ENCODE measurements around the gene SHH.

SHH gene

GRCh38 chr7:155755026-155755425 lies 57.2 kb downstream of the SHH start:
- H3K4me1 ChIP-seq (ENCODE audit: control insufficient read depth, insufficient read depth, low read length): no peaks in the 10 kb centered on the region
- ChIA-PET CTCF (interaction anchor here (1.0 to 1.2 kb wide), 2 partner anchors 13 to 157 kb away, joined by 4 to 5 read pairs; no protein-coding TSS in a partner anchor), POLR2A (no interaction called here)
- peaks cover 0 to 31% of the 10 kb centered on the region in 2 experiments; a peak in 1 of 3 replicates for H3K36me3 ChIP-seq (ENCODE audit: control insufficient read depth in 2 of 2, insufficient read depth in 1 of 2, low read length in 2 of 2)
- no peak overlapping the region for H3K4me3 ChIP-seq (ENCODE audit: low read depth, low read length)
- TF ChIP-seq ZBTB49 (tag by site-specific recombination; IDR thresholded peaks at IDR 0.05; ENCODE audit: low read depth) (no peak), ZNF843 (tag by site-specific recombination; IDR thresholded peaks at IDR 0.05) (no peak), BCL11B (tag by site-specific recombination; IDR thresholded peaks at IDR 0.05; ENCODE audit: low read depth) (no peak), ZBTB11 (tag by site-specific recombination; conservative IDR thresholded peaks at IDR 0.05; ENCODE audit: low read depth) (no peak), ZNF266 (tag by site-specific recombination; IDR thresholded peaks at IDR 0.05; ENCODE audit: low read depth) (no peak), ZNF133 (tag by site-specific recombination; IDR thresholded peaks at IDR 0.05) (no peak), SALL2 (tag by site-specific recombination; IDR thresholded peaks at IDR 0.05; ENCODE audit: borderline replicate concordance) (no peak), YY2 (tag by site-specific recombination; IDR thresholded peaks at IDR 0.05) (no peak)
- H3K9me3 ChIP-seq (ENCODE audit: control insufficient read depth, insufficient read depth, low read depth, low read length): no peaks in the 10 kb centered on the region
- no peak overlapping the region for H3K27ac ChIP-seq (ENCODE audit: extremely low read depth, low read depth, low read length)

- Histone ChIP-seq H3K4me3 (ENCODE audit: low read depth, low read length) (no peak overlapping the region), H3K4me1 (ENCODE audit: control insufficient read depth, insufficient read depth, low read length) (no peaks in the 10 kb centered on the region)
Measured at GRCh38 chr7:155754165-155754564, 58.1 kb downstream of the SHH start.

More at GRCh38 chr7:155754165-155754564, 58.1 kb downstream of the SHH start:
- Histone ChIP-seq H3K9me3 (ENCODE audit: control insufficient read depth, insufficient read depth, low read depth, low read length) (no peaks in the 10 kb centered on the region), H3K36me3 (ENCODE audit: control insufficient read depth in 2 of 2, insufficient read depth in 1 of 2, low read length in 2 of 2) (peaks cover 0 to 25% of the 10 kb centered on the region in 2 experiments; a peak in 1 of 3 replicates), H3K27ac (ENCODE audit: extremely low read depth, low read depth, low read length) (no peak overlapping the region)
- ChIA-PET POLR2A (no interaction called here), CTCF (interaction anchor here (1.0 to 1.2 kb wide), 2 partner anchors 14 to 156 kb away, joined by 4 to 5 read pairs; no protein-coding TSS in a partner anchor)
- TF ChIP-seq ZNF341 (tag by site-specific recombination; IDR thresholded peaks at IDR 0.05; ENCODE audit: low read depth) (0 out of 2 replicates have a peak, but pooled peaks have one; percentile 13), EGR2 (tag by site-specific recombination; IDR thresholded peaks at IDR 0.05; ENCODE audit: low read depth) (no peak), ZNF19 (tag by site-specific recombination; IDR thresholded peaks at IDR 0.05; ENCODE audit: low read depth) (no peak), ZNF513 (tag by site-specific recombination; IDR thresholded peaks at IDR 0.05) (no peak), ZNF404 (tag by site-specific recombination; IDR thresholded peaks at IDR 0.05) (no peak), PRDM10 (tag by site-specific recombination; IDR thresholded peaks at IDR 0.05) (peak; percentile 37; the same call in 1 of the 2 replicates), ZSCAN30 (tag by site-specific recombination; IDR thresholded peaks at IDR 0.05) (no peak), ZNF768 (tag by site-specific recombination; IDR thresholded peaks at IDR 0.05) (no peak)
